ENCODE data around the gene RNF144B.
"Not testable (repeated sequence)": the region's sequence is repeated elsewhere in the genome, so short reads cannot be mapped to it uniquely, and the experiment has no call there.

The RNF144B gene

DNA sequence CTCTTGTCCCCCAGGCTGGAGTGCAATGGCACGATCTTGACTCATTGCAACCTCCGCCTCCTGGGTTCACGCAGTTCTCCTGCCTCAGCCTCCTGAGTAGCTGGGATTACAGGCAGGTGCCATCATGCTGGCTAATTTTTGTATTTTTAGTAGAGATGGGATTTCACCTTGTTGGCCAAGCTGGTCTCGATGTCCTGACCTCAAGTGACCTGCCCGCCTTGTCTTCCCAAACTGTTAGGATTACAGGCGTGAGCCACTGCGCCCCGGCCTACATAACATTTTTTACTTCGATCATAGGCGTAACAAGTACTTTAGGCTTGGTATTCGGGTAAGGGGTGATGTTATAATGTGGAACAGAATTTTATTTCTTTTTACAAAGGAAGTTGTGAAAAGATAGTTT is 22.5 kb downstream of the RNF144B start:
- DNase-seq (ENCODE audit: low read depth): not testable (repeated sequence)

DNA sequence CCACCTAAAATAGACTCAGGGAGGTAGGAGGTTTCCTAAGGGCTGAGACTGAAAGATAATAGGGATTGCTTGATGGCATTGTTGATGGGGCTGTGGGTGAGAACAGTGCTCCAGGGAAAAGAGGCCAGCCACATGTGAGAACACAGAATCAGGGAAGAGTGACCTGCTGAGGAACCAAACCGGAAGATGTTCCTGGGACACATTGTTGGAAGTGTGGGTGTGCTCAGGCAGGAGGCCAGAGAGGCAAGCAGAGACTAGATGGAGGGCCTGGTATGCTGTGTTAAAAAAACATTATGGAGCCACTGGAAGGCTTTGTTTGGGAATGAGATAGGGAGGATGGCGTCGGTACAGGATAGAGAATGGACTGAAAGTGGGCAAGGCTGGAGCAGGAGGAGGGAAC is 23.3 kb downstream of the RNF144B start:
- DNase-seq (ENCODE audit: low read depth): no peak

DNA sequence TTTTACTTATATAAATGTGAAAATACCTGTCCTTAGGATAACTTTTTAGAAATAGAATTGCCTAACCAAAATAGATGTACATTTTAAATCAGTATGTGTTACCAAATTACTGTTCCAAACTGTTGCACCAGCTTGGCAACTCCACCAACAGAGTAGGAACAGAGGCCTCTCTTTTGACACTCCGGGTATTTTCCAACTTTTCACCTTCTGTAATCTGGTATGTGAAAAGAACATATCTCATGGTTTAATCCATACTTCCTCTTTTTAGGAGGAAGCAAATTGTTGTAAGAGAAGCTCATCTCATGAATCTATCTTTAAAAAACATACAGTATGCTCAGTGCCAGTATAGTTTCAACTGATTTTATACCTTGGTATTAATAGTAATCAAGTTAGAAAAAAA is 24.9 kb downstream of the RNF144B start:
- no peak for DNase-seq (ENCODE audit: low read depth)

DNA sequence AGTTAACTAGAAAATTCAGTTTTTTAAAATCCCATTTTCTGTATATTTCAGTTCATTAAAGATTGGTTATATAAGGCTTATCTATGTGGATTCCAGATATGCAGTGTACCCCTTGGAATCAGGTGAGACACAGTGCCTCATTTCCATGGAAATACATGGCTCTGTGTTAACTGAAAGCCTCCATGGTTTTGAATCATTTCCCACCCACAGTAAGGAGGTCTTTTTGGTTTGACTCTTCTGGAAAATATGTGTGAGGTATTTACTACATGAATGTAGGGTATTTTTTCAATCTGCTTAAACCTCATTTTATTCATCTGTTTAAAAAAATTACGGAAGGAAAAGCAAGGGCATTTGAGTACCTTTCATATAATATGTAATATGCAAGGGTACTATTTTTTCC is 25.5 kb downstream of the RNF144B start:
- no peak for DNase-seq (ENCODE audit: low read depth)

- DNase-seq (ENCODE audit: low read depth): no peak
These were observed 26.2 kb downstream of the RNF144B start for GRCh38 chr6:18413381-18413780.

DNA sequence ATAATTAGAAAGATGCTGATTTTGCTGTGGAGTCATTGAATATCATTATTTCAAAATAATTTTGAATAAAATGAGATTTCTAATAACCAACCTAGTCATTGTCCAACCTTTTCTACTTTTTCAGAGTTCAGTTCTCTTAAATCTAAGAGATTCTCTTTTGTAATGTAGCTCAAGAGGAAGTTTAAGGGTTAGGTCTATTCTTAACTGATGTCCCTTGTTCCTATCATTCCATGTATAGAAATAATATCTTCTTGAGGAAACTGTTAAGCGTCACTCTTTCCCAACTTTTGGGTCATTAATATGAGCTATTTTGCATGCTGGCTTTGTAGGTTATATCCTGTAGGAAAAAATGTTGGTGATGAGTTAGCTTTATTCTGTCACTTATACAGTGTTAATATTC is 27.0 kb downstream of the RNF144B start:
- DNase-seq (ENCODE audit: low read depth): no peak

DNA sequence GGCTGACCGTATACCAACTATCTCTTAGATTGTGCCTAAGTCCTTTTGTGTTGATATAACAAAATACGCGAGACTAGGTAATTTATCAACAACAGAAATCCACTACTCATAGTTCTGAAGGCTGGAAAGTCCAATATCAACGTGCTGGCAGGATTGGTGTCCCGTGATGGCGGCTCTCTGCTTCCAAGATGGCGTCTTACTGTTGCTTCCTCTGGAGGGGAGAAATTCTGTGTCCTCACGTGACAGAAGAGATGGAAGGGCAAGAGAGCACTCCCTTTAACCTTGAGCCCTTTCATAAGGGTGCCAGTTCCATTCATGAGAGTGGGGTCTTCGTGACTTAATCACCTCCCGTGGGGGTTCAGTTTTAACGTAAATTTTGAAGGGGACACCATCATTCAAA is 28.1 kb downstream of the RNF144B start:
- no peak for DNase-seq (ENCODE audit: low read depth)

GRCh38 chr6:18415671-18416340 is 28.7 kb downstream of the RNF144B start:
- no peak for DNase-seq (ENCODE audit: low read depth)

- no peak for DNase-seq (ENCODE audit: low read depth)
These were observed 29.2 kb downstream of the RNF144B start for GRCh38 chr6:18416341-18416679.

DNA sequence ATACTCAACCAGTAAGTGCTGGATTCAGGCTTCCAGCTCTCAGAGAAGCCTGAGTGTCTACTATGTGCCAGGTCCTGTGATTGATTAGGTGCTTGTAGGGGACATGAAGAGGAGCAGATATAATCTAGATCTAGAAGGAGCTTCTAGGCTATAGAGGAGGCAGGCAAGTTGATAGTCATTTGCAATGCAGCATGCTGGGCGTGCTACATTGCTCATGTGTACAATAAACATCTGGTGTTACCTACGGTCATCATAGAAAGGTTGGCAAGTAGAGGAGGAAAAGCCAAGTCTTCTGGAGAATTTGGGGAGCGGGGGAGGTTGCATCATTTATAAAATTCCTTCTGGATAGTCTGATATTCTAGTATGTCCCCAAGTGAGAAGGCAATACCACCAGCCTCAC is 33.2 kb downstream of the RNF144B start:
- DNase-seq (ENCODE audit: low read depth): no peak

DNA sequence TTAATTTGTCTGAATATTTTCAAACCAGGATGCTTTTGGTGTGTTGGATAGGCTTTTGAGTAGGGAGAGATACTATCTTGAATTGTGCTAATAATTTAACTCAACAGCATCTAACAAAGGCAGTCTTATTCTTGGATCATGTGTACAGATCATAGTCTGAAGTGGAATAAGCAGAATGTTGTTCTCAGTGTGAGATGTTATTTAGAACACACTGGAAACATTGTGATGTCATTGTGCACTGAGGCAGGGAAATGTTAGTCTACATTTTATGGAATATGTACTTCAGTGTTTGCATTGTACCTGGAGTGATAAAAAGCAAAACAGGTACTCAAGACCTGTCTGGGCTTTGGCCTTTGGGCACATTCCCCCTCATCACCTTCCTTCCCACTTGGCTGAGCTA is 35.0 kb downstream of the RNF144B start:
- no peak for DNase-seq (ENCODE audit: low read depth)

GRCh38 chr6:18423426-18423825 is 36.3 kb downstream of the RNF144B start:
- DNase-seq (ENCODE audit: low read depth): no peak

DNA sequence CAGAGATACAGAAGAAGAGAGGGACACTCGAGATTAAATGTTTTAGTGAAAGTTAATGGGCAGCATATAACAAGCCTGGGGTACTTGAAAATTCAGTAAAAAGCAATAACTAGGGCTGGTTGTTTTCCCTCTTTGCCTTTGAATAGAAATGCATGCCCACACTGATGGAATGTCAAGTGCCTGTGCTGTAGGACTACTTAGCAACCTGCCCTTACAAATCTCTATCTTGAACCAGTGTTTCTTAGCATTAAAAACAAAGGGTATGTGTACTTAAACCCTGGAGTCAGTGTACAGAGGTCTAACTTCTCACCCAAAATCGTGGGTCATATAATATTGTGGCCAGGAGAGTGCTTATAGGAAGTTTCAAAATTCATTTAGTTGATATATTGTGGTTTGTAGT is 37.1 kb downstream of the RNF144B start:
- no peak for DNase-seq (ENCODE audit: low read depth)

- no peak for DNase-seq (ENCODE audit: low read depth)
These were observed 38.1 kb downstream of the RNF144B start for GRCh38 chr6:18425218-18425617.

DNA sequence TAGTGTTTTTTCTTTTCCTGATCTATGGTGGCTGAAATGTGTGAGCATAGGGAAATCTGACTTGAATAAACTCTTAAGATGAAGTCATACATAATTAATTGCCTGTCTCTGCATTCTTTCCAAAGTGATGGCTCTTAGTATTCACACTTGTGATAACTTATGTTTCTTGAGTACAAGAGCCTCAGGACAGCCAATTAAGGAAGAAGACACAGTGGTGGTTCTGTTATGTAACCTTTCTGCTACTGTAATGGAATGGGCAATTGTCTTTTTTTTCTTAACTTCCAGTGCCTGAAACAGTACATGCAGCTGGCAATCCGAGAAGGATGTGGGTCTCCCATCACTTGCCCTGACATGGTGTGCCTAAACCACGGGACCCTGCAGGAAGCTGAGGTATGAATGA is 40.1 kb downstream of the RNF144B start:
- DNase-seq (ENCODE audit: low read depth): no peak

- no peak for DNase-seq (ENCODE audit: low read depth)
These were observed 42.6 kb downstream of the RNF144B start for GRCh38 chr6:18429655-18430297.

- no peak for DNase-seq (ENCODE audit: low read depth)
These were observed 44.4 kb downstream of the RNF144B start for GRCh38 chr6:18431581-18431980.

GRCh38 chr6:18432180-18432579 is 45.0 kb downstream of the RNF144B start:
- DNase-seq (ENCODE audit: low read depth): no peak

GRCh38 chr6:18432619-18433018 is 45.5 kb downstream of the RNF144B start:
- DNase-seq (ENCODE audit: low read depth): no peak

- DNase-seq (ENCODE audit: low read depth): no peak
These were observed 45.9 kb downstream of the RNF144B start for GRCh38 chr6:18433059-18433458.

- DNase-seq (ENCODE audit: low read depth): no peak
These were observed 49.2 kb downstream of the RNF144B start for GRCh38 chr6:18436341-18436740.

- DNase-seq (ENCODE audit: low read depth): no peak
These were observed 52.4 kb downstream of the RNF144B start for GRCh38 chr6:18439581-18439980.

DNA sequence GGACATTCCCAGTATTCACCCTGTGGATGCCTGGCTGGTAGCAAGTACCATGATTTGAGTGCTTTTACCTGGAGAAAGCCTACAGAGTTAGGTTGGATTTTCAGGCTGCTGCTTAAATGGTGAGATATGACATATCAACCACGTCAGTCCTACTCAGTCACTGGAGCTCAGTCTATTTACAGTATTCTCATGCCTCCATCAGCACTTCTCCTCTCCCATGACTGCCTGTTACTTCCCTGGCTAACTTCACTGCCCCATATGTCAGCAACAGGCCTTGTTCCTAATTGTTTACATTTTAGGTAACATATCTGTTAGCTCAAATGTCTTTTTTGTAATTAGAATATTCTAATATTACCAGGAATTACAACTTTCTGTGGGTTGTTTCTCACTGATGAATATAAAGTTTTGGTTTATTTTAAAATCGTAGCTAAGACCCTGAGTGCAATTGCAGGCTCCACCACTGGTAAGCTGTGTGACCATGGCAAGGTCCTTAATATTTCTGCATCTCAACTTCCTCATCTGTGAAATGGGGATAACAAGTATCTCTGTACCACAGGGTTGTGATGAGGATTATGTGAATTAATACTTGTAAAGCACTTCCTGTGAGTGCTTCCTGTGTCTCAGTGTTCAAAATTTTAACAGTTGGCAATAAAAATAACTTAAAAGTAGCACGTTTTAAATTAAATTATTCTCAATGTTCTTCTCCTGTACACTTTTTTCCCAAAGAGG is 54.3 kb downstream of the RNF144B start:
- DNase-seq (ENCODE audit: low read depth): no peak

GRCh38 chr6:18444111-18444510 is 57.0 kb downstream of the RNF144B start:
- no peak for DNase-seq (ENCODE audit: low read depth)

All from activated T-helper 9 cell treated with anti-CD3 and anti-CD28 coated beads, Interleukin-2, amount 50 U/mL, for 16 hours (primary cell).